ENCODE results near the gene PLXNB1.
"Not testable (repeated sequence)": the region's sequence is repeated elsewhere in the genome, so short reads cannot be mapped to it uniquely, and the experiment has no call there.

The PLXNB1 gene

DNA sequence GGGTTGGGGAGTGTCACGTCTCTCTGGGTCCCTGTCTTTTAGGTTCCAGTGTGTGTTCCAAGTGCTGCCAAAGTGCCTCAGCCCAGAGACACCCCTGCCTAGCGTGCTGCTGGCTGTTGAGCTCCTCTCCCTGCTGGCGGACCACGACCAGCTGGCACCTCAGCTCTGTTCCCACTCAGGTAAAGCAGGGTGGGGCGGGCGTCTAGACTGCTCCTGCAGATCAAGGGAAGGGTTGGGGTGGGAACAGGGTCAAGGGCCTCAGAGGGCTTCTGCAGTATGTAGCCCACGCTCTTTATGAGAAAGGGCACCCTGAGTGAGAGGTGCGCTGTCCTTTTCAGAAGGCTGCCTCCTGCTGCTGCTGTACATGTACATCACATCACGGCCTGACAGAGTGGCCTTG lies 33.8 kb upstream of the PLXNB1 start:
- no peak for DNase-seq

DNA sequence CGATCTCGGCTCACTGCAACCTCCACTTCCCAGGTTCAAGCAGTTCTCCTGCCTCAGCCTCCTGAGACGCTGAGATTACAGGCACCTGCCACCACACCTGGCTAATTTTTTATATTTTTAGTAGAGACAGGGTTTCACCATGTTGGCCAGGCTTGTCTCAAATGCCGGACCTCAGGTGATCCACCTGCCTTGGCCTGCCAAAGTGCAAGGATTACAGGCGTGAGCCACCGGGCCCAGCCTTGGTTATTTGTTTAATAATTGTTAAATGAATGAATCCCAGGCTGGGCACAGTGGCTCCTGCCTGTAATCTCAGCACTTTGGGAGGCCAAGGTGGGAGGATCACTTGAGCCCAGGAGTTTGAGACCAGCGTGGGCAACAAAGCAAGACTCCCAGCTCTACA lies 31.9 kb upstream of the PLXNB1 start:
- DNase-seq, result not testable (repeated sequence)

DNA sequence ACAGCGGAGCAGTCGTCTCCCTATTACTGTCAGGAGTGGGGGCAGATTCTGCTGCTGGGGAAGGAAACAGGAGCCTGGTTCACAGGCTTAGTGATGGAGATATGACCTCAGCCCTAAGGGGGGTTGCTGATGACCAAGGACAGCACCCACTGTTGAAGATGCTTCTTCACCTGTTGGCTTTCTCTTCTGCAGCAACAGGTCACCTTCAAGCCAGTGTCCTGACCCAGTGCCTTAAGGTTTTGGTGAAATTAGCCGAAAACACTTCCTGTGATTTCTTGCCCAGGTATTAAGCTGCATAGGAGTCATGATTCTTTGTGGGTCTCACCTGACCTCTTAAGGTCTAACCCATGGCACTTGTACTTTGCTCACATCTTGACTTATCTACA lies 30.6 kb upstream of the PLXNB1 start:
- no peak for DNase-seq

GRCh38 chr3:48459773-48460516 lies 30.1 kb upstream of the PLXNB1 start:
- DNase-seq, result peak in 1 of 2 donors; percentile 10

DNA sequence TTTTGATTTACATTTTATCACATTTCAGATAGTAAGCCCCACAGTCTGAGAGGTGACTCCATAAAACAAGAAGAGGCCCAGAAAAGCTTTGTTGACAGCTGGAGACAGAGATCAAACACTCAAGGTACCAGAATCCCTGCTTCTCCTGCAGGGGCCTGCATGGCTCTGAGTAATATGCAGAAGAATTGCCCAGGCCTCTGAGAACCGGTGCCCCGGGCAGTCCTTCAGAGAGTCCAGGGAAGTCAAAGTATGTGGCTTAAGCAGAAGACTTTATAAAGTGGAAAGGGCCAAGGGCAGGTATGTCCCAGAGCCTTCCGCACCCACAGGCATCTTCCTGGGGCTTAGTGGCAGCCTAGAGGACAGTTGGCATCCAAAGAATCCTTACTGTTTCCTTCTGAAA lies 29.4 kb upstream of the PLXNB1 start:
- DNase-seq, result no peak

- no peak for DNase-seq
Measured at GRCh38 chr3:48456456-48456855, 26.6 kb upstream of the PLXNB1 start.

GRCh38 chr3:48451270-48451669 lies 21.4 kb upstream of the PLXNB1 start:
- no peak for DNase-seq

- peak; percentile 77 to 85 for DNase-seq
Measured at GRCh38 chr3:48446425-48447193, 16.7 kb upstream of the PLXNB1 start, which contains the start of gene ATRIP. ATRIP (plus strand) TSS chr3:48446737; CDS start chr3:48446846, 109 bp downstream.

- DNase-seq, result no peak
Measured at GRCh38 chr3:48446043-48446424, 16.1 kb upstream of the PLXNB1 start.

DNA sequence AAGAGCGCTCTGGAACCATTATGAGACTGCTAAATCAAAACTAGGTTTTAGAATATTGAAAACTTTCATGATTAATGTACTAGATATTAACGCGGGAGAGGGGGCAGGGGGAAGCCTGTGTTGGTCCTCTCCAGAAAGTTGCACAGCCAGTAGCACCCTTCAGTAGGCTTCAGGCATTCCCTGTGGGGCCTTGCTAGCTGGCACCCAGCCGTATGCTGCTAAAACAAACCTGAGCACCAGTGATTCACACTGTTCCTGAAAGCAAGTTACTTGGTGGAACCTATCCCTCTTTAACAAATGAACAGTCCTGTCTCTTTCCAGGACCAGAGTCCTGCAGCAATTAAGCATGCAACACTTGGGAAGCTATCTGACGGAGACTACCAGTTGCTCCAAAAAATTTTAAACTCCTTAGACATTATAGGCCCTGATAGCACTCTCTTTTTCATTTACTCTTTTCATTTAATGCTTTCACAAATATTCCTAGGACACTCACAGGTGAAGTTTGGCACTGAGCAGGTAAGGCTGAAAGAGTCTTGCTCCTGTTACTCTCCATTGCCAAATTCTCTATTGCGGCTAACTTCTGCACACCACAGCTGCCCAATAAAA lies 15.5 kb upstream of the PLXNB1 start:
- no peak for DNase-seq

- no peak for DNase-seq
Measured at GRCh38 chr3:48441940-48442339, 12.1 kb upstream of the PLXNB1 start.

GRCh38 chr3:48440590-48440958 lies 10.7 kb upstream of the PLXNB1 start:
- DNase-seq, result no peak

DNA sequence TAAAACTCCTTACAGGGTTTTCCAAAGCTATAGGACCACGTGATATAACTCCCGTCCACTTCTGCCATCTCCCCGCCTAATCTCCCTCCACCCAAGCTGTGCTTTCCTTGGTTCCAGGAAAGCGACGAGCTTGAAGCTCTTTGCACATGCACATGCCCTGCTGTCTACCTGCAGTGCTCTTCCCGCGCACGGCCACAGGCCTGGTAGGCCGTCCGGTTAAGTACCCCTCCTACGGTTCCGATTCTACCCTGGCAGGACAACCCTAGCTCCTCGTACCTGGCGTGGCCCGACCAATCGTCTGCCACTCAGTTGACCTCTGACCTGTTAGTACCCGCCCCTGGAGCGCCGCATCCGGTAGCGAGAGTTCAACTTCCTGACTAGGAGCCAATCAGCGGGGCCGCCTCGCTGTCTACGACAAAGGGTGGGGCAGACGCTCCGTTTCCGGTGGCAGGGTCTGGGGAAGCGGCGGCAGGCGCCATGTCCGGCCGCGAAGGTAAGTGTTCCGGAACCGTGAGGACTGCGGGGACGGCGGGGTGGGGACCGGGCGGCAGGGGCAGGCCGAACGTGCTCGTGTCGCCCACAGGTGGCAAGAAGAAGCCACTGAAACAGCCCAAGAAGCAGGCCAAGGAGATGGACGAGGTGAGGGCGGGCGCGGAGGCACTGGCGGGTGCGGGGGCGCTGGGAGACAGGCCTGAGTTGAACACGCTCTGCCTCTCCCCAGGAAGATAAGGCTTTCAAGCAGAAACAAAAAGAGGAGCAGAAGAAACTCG lies 10.1 kb upstream of the PLXNB1 start, which contains the start of the genes CCDC51 and TMA7:
Gene CCDC51, minus strand, starts transcription at position 300 of the 770 bp plus-strand sequence. CDS start 4,991 bp downstream, outside the sequence.
Gene TMA7, plus strand, starts transcription at position 438 of the 770 bp plus-strand sequence. Its CDS starts 40 bp downstream, at position 478.
- DNase-seq, result peak; percentile 98 to 99

DNA sequence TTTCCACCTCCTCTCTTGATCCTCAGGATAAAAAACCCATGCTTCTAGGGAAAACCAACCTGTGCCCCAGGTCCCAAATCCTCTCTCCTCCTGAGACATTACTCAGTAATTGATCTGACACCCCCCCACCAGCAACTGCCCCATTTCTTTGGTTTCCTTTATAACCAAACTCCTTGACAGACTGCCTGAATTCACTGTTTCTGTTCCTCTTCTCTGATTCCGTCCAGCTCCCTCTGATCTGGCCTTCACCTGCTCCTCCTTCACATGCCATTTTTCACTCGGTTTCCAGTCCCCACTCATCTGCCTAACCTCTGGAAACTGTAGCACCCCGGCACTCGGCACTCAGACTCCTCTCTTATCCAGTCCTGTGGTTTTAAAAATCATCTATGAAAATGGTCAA lies 7.9 kb upstream of the PLXNB1 start:
- DNase-seq, result no peak

GRCh38 chr3:48436855-48437254 lies 7.0 kb upstream of the PLXNB1 start:
- no peak for DNase-seq

DNA sequence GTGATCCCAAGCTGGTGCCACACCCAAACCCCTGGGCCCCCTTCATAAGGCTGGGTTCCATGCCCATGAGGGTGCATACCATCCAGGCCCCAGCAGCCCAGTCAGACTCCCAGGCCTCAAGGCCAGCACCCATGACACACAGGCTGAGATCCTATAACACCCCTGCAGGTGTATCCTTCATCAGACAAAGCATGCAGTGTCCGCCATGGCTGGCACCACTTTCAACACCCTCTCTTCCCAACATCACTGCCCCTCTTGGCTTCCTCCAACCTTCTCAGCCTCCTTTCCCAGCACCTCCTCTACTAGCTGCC lies 6.5 kb upstream of the PLXNB1 start:
- DNase-seq, result no peak

DNA sequence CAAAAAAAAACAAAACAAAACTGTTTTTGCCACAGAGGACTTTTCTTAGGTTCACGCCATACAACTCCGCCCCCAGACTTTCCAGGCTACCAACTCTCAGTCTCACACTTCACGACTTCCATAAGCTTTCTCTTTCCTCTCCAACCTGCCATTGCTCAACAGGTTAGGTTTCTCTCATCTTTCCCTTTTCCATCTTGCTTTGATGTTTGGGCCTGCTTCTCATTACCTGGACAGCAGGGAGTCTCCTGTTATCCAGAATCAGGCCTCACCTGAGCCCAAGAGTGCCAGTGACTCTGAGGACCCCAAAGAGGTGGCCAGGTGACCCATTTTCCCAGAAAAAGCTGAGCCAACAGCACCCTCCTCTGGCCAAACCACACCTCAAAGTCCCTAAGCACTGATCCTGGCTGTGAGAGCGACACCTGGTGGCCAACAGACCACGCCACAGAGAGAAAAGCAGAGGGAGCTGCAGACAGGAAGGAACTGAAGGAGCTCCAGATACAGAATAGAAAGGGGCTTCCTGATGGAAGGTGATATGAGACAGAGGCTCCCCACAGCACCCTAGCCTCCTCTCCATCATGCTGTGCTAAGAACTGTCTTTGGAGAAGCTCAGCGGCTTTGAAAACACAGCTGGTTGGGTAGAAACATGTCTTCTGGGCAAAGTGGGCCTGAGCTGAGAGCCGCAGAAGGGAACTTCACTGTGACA lies 6.0 kb upstream of the PLXNB1 start:
- DNase-seq, result peak; percentile 83 to 84

DNA sequence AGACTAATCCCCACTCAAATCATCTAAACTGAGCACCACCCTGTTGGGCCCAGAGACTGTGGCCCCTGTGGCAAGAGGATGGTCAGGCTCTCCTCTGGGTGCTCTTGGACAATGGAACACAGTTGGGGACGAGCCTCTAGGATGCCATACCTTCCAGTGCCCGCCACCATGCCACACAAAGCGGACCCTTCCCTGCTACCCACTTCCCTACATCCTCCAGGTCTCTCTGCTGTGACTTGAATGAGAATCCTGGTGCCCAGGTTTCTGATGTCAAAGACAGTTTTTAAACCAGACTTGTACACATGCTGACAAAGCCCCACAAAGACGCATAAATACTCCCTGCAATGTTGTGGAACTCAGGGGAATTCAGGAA lies 5.3 kb upstream of the PLXNB1 start:
- no peak for DNase-seq

- DNase-seq, result no peak
Measured at GRCh38 chr3:48434591-48435222, 4.8 kb upstream of the PLXNB1 start.

GRCh38 chr3:48433472-48434118 lies 3.7 kb upstream of the PLXNB1 start:
- no peak for DNase-seq

Data from hippocampal formation (tissue), 2 donors.